ENCODE measurements around the gene ABR.

GRCh38 chr17:1041746-1042145 is 138.0 kb downstream of the ABR start:
- no peak for TF ChIP-seq CTCF (conservative IDR thresholded peaks at IDR 0.05; ENCODE audit: low read length)
- TF ChIP-seq EZH2phosphoT487 (IDR thresholded peaks at IDR 0.05; ENCODE audit: borderline replicate concordance) = no peak

Measured in Loucy (cell line).